AG09319 (cell line): ENCODE results near the gene PARP14.
"Not testable (repeated sequence)": the region's sequence is repeated elsewhere in the genome, so short reads cannot be mapped to it uniquely, and the experiment has no call there.

ENCODE experiments used
- DNase-seq: peaks from one replicate; pipeline ENCODE4 v3.0.0-alpha.2; 2010; ENCODE audit warnings: low read depth; ENCODE audit errors: extremely low read depth
- TF ChIP-seq, protein P1 (sequence below): IDR thresholded peaks from 2 replicates; pipeline ENCODE4 v1.5.1; 2011; ENCODE audit warnings: low read depth, mild to moderate bottlenecking, inconsistent platforms, low read length, moderate library complexity

Gene PARP14

GRCh38 chr3:122681974-122682409 is 1.4 kb downstream of the PARP14 start:
- TF ChIP-seq, protein P1, sequence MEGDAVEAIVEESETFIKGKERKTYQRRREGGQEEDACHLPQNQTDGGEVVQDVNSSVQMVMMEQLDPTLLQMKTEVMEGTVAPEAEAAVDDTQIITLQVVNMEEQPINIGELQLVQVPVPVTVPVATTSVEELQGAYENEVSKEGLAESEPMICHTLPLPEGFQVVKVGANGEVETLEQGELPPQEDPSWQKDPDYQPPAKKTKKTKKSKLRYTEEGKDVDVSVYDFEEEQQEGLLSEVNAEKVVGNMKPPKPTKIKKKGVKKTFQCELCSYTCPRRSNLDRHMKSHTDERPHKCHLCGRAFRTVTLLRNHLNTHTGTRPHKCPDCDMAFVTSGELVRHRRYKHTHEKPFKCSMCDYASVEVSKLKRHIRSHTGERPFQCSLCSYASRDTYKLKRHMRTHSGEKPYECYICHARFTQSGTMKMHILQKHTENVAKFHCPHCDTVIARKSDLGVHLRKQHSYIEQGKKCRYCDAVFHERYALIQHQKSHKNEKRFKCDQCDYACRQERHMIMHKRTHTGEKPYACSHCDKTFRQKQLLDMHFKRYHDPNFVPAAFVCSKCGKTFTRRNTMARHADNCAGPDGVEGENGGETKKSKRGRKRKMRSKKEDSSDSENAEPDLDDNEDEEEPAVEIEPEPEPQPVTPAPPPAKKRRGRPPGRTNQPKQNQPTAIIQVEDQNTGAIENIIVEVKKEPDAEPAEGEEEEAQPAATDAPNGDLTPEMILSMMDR = no peak
- DNase-seq = no peak

DNA sequence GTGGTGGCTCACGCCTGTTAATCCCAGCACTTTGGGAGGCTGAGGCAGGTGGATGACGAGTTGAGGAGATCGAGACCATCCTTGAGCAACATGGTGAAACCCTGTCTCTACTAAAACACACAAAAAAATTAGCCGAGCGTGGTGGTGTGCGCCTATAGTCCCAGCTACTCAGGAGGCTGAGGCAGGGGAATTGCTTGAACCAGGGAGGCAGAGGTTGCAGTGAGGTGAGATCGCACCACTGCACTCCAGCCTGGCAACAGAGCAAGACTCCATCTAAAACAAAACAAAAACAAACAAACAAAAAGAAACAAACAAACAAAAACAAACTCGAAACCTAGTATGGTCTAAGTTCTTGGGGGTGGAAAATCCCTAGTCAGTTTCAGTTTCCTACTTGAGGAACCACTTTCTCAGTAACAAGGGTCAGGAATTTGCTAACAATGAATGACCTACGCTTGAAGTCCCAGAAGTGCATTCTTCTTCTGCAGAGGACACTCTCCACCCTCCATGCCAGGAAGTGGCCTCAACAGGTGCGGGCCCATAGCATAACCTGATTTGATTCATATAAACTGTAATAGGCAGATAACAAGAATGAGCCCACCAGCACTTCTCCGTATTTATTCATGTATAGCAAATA is 2.3 kb downstream of the PARP14 start:
- DNase-seq = not testable (repeated sequence)

DNA sequence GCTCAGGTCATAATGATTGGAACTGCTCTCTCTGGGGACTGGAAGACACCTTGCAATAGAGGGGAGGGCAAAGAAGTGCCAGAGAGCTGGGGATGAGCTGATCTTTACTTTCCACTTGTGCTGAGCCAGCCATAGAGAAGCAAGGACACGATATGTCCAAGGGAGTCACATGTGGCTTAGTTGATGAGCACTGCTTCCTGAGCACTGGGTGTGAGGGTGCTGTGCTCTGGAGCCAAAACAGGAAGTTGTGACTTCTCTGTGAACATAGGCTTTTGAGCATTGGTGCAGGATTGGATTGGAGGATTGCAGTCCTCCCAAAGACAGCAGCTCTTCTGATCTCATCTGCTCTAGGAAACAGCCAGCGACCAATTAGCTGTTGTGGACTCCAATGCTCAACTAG is 6.7 kb downstream of the PARP14 start:
- TF ChIP-seq, protein P1 = no peak
- DNase-seq = no peak

DNA sequence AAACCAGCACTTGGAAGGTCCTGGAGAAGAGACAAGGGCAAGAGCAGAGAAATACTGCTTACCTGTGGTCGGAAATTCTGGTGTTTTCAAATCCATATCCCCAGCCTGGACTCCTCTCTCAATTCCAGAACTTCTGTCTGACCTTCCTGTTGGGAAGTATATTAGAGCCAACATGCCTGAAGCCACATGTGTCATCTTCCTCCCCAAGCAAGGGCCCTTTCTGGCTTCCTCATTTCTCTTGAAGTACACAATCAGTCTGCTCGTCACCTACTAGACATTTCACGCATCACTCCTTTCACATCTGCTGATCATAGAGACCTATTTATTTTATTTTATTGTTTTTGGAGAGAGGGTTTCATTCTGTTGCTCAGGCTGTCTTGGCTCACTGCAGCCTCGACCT is 8.4 kb downstream of the PARP14 start:
- TF ChIP-seq, protein P1 = no peak
- DNase-seq = no peak

DNA sequence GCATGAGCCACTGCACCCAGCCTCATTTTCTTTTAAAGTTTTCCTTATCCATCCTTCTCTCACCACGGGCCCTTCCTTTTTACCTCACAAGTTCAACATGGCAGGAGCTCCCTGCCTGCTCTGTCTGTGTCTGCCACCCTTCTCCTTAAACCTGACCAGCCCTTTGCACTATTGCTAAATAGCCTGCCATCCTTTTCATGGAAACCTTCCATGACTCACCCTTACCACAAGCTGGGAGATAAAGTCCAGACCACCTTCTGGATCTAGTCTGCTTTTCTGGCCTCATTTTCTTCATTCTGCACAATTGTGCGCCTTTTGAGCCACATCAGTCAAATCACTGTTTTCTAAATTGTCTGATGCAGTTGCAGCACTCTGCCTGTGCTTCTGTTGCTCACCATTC is 8.9 kb downstream of the PARP14 start:
- TF ChIP-seq, protein P1 = no peak
- no peak for DNase-seq

DNA sequence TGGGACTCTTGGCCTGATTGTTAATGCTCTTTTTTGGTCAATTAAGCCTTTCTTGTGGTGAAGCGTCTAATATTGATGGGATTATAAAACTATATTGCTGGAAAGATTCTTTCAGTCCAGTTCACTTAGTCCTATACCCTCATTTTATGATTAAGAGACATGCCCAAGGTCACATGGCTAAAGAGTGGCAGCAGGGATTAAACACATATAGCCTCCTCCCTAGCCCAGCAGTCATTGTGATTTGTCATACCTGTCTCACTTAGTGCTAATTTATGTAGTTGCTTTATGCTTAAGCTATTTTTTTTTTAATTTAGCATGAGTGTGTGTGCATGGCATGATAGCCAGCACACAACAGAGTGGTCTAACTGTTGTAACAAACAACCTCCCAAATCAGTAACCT is 9.5 kb downstream of the PARP14 start:
- TF ChIP-seq, protein P1 = no peak
- DNase-seq = no peak

- no peak for DNase-seq
- TF ChIP-seq, protein P1 = no peak
These were observed 10.6 kb downstream of the PARP14 start for GRCh38 chr3:122691195-122691594.

DNA sequence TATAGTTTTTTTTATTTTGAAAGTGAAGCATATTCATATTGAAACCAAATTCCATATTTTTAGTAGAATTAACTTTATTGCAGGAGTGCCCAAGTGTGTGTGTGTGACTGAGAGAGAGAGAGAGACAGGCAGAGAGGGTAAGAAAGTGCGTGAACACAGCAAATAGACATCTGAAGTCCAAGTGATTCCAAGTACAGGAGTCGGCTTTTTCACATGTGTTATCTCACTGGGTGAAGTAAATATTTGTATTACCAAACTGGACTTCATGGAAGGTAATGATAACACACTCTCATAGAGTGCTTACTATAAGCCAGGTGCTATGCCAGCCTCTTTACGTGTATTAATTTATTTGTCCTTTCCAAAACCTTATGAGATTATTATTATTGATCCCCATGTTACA is 12.0 kb downstream of the PARP14 start:
- TF ChIP-seq, protein P1 = no peak
- no peak for DNase-seq
